WI38 (cell line): ENCODE results near the gene ROR2.

ENCODE experiments used
- H3K4me3 ChIP-seq: 2 replicates; pipeline ENCODE4 v1.5.1; 2011; ENCODE audit warnings: low read depth, mild to moderate bottlenecking, control low read depth, low read length
- CTCF ChIP-seq: IDR thresholded peaks from 2 replicates; pipeline ENCODE4 v1.5.1; 2012; ENCODE audit warnings: low read depth, mild to moderate bottlenecking, control low read depth, low read length

The ROR2 gene

GRCh38 chr9:91884696-91885687 lies 65.0 kb downstream of the ROR2 start:
- no peak overlapping the region for H3K4me3 ChIP-seq
- TF ChIP-seq CTCF: no peak

- no peak for TF ChIP-seq CTCF
- no peak overlapping the region for H3K4me3 ChIP-seq
Observed at GRCh38 chr9:91884153-91884552, 65.9 kb downstream of the ROR2 start.

GRCh38 chr9:91883503-91883902 lies 66.5 kb downstream of the ROR2 start:
- no peak for TF ChIP-seq CTCF

GRCh38 chr9:91882627-91883026 lies 67.4 kb downstream of the ROR2 start:
- no peak overlapping the region for H3K4me3 ChIP-seq
- TF ChIP-seq CTCF: no peak

More at GRCh38 chr9:91883503-91883902, 66.5 kb downstream of the ROR2 start:
- no peak overlapping the region for H3K4me3 ChIP-seq

- TF ChIP-seq CTCF: no peak
Observed at GRCh38 chr9:91880378-91880972, 69.6 kb downstream of the ROR2 start.

GRCh38 chr9:91879231-91879630 lies 70.8 kb downstream of the ROR2 start:
- no peak overlapping the region for H3K4me3 ChIP-seq

More at GRCh38 chr9:91880378-91880972, 69.6 kb downstream of the ROR2 start:
- no peak overlapping the region for H3K4me3 ChIP-seq

More at GRCh38 chr9:91879231-91879630, 70.8 kb downstream of the ROR2 start:
- no peak for TF ChIP-seq CTCF
